GM18858 (cell line): ENCODE measurements around the gene SNORC.
"Not testable (repeated sequence)": the region's sequence is repeated elsewhere in the genome, so short reads cannot be mapped to it uniquely, and the experiment has no call there.

Source experiments
- ATAC-seq: cut with Tn5 transposase; IDR thresholded peaks from one replicate; pipeline ENCODE4 v1.9.1; 2021; ENCODE audit not compliant: unreplicated experiment

Gene SNORC

DNA sequence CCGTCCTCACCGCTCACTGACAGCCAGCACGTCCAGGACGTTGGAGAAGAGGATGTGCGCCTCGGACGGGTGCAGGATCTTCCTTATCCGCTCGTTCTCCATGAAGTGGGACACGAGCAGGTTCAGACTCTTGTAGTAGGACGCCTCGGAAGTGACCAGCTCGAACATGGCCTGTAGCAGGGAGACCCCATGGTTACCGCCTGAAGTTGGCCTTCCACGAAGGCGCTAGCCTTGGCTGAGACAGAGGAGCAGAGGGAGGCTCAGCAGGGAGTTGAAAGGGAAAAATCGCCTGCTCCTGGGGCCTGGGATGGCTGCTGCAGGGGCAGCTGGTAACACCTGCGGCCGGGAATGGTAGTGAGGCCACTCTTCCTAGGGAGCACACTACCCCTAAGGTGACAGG is 24.7 kb downstream of the SNORC start:
- no peak for ATAC-seq

DNA sequence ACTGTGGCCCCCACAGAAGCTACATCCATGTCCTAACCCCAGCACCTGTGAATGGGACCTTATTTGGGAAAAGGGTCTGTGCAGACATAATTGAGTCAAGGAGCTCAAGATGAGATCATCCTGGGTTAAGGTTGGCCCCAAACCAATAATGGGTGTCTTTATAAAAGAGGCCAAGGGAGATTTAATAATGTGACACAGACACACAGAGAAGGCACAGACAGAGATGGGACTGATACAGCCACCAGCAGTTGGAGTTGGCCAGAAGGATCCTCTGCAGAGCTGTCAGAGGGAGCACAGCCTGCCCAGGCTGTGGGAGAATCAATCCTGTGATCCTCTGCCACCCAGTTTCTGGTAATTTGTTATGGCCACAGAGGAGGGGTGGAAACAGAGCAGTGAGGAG is 26.0 kb downstream of the SNORC start:
- ATAC-seq: no peak

DNA sequence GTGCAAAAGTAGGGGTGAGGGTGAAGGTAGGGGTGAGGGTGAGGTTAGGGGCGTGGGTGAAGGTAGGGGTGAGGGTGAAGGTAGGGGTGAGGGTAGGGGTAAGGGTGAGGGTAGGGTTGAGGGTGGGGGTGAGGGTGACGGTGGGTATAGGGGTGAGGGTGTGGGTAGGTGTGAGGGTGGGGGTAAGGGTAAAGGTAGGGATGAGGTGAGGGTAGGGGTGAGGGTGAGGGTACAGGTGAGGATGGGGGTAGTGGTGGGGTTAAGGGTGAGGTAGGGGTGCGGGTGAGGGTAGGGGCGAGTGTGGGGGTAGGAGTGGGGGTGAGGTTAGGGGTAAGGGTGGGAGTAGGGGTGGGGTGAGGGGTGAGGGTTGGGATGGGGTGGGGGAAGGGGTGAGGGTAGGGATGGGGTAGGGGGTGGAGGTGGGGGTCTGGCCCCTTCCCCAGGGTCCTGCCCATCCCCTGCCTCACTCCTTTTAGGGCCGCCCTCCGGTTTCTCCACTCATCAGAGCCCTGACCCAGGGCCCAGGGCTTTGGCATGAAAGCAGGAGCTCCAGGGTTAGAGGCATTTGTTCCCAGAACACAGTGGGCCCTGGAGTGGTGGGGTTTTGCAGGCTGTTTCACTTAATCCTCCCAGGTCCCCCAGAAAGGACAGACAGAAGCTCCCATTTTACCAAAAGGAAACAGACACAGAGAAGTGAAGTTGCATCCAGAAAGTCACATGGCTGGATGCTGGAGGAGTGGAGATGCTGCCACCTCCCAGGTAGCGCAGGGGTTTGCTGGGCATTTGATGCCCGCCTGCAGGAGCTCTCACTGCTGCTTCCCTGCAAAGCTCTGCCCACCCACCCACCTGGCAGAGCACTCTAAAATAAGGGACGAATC is 26.9 kb downstream of the SNORC start:
- ATAC-seq: no peak

DNA sequence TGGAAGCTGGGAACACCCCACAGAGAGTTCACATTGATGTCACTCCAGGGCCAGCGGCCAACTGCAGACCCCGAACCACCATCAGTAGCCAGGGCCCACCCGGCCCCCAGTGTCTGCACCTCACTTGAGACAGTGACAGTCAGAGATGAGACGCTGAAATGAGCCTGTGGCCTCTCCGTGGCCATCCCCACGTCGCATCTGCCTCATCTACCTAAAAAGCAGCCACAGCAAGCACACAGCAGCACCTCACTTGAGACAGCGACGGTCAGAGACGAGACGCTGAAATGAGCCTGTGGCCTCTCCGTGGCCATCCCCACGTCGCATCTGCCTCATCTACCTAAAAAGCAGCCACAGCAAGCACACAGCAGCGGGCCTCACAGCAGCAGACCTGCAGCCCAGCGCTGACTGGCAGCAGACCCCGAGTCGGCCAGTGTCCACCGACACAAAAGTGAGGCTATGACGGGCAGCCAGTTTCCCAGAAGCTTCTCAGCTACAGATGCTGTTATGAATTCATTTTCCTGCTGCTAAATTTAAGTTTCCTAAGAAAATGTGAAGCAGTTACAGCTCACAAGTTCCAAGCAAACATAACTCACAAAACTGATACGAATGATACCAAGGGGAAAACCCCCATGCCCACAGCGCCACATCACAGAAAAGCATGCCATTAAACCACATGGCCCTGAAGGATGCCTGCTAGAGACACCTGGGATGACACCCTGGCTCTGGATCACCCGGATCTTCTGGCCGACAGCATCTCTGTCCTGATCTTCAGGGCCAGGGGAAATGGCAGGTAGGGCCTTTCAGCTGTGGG is 27.7 kb downstream of the SNORC start:
- no peak for ATAC-seq

DNA sequence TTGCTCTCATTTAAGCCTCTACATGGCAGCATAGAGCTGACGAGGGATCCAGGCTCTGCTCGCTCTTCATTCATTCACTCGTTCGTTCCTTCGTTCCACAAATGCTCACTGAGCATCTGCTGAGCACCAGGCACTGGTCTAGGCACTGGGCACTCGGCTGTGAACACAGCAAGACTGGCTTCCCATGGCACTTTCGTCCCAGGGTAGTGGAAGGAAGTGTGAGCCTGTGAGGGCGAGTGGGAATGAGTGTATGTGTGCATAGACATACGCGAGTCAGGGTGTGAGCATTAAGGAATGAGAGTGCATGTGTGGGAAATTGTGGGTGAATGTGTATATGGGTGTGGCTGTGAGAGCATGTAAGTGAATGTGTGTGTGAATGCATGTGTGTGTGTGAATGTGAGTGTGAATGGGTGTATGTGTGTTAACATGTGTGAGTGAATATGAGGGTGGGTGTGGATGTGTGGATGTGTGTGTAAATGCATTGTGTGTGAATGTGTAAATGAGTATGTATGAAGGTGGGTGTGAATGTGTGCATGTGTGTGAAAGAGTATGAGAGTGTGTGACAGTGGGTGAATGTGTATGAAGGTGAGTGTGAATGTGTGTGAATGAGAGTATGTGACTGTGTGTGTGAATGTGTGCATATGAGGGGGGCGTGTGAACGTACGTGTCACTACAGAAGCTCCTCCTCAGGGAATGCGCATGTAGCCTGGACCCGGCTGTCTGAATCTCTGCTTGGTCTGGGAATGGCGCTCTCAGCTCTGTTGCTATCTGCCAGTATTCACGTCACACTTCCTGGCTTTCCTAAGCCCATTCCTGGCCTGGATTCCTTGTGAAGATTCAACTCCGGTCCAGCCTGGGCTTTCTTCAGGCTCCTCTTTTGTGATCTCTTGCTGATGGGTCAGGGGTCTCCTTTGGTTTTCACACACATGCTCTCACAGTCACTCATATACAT is 28.8 kb downstream of the SNORC start:
- no peak for ATAC-seq

DNA sequence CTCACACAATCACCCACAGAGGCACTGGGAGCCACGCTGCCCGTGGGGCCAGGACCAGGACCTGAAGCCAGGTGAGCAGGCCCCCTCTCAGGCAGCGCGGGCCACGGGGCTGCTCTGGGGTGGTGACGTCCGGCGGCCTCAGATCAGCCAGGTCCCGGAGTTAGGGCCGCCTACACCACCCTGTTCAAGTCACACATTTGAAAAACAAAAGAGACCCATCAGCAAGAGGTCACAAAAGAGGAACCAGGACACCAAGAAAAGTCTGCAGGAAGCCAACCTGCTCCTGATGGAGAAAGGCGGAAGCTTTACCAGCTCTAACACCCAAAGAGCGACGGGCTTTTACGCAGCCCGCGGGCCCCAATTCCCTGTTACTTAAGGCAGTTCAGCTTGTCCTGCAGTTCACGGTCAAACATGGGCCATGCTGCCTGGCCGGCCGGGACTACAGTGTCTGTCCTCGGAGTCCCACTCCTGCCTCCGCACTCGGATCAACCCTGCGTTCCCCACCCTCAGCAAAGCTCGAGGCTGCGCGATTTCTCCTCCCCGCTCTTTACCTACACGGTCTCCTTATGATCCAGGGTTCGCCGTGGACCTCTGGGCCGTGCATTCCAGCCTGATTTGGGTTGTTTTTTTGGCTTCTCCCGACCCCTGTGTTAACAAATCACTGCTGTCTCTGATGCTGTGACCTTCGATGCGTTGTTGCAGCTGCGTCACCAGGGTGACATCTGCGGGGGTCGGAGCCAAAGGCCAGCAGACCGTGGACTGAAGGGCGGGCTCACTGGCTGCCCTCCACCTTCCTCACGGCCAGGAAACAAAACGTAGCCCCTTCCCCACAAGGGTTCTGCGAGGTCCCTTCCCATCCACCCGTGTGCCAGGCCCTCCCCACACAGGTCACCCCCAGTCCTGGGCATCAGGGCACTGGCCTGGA is 31.0 kb downstream of the SNORC start:
- ATAC-seq: no peak

DNA sequence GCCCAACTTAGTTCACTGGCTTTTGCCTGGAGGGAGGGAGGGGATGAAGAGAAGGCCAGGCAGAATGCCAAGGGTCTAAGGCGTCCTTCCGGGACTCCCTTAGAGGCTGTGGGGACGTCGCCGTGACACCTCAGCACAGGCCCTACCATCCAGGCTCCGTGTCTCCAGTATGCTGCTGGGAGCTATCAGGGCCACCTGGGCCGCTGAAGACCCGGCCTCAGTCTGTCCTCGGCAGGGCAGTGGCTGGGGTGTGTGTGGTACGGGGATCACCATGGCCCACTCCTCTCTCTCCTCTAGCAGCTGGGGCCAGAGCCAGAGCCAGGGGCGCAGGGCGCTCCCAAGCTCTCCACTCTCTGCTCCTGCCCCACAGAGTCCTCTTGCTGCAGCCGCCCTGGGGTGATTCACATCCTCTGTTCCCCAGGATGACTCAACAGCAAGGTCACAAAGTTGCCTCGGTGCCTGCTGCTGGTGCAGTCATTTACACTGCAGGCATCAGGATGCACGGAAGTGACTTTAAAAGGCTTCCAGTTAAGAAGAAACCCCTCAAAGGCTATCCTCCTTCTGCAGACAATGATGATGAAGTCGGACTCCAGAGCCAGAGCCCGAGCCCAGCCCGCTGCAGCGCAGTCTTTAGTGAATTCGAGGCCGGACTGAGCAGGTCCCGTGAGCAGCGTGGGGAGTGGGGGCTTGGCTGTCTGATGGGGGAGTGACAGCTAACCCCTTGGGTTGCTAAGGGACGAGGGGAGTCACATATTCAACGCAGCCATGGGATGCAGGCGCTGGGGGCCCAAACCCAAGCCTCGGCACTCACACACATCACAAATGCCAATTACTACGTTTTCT is 31.9 kb downstream of the SNORC start:
- no peak for ATAC-seq

DNA sequence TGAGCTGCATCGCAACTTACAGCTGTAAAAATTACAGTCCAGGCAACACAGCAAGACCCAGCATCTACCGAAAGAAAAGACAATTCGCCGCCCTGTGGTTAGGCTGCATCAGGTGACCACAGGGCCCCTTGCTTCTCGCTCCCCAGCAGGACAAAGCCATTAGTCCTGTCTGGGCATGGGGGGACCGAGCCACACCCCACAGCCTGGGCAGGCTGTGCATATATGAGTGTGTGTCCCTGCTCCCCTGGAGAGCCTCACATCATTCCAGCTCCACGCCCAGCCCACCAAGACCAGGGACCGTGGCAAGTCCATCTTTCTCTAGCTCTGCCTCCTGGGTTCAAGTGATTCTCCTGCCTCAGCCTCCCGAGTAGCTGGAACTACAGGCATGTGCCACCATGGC is 33.9 kb downstream of the SNORC start:
- ATAC-seq: no peak

DNA sequence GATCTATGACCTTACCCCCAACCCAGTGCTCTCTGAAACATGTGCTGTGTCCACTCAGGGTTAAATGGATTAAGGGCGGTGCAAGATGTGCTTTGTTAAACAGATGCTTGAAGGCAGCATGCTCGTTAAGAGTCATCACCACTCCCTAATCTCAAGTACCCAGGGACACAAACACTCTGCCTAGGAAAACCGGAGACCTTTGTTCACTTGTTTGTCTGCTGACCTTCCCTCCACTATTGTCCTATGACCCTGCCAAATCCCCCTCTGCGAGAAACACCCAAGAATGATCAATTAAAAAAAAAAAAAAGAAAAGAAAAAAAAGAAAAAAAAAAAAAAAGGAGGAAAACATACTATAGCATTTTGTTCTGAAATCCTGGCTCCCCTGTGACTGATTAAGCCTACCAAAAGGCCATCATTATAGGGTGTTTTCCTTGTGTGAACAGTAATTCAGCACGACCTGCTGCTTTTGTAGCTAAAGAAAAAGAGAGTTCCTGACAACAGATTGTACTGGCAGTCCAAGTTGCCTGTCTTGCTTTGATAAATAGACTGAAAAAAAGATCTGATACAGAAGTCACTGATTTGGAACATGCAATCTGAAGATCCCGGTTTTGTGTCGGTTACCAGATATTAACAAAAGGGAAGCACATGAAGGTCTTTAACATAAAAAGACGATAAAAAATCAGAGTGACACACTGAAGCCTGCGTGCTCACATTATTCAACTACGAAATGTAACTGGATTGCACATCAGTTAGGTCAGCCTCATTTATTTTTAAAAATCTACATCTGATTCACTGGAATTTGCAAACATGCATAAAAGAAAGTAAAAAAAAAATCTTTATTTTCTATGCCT is 37.0 kb downstream of the SNORC start:
- ATAC-seq: not testable (repeated sequence)

DNA sequence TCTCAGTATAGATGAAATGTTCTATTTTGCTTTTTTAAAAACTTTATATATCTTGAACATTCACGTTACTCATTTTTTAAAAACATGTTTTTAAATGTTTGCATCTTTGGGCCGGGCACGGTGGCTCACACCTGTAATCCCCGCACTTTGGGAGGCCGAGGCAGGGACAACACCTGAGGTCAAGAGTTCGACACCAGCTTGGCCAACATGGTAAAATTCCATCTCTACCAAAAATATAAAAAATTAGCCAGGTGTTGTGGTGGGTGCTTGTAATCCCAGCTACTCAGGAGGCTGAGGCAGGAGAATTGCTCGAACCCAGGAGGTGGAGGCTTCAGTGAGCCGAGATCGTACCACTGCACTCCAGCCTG is 37.6 kb downstream of the SNORC start:
- not testable (repeated sequence) for ATAC-seq

DNA sequence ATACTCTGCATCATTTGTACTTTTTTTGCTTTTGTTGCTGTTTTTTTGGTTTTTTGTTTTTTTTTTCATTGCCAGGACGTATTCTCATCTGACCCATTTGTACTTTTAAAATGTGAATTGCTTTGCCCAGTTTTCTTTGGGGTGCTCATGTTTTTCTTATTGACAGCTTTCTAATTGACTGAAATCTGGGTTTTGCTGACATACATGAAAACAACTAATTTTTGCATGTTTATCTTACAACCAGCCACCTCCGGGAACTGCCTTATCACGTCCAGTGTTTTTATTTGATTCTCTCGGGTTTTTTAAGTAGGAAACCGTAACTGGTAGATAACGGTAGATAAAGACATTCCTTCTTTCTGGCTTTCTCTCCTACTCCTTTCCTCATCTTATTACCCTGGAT is 38.6 kb downstream of the SNORC start:
- no peak for ATAC-seq

DNA sequence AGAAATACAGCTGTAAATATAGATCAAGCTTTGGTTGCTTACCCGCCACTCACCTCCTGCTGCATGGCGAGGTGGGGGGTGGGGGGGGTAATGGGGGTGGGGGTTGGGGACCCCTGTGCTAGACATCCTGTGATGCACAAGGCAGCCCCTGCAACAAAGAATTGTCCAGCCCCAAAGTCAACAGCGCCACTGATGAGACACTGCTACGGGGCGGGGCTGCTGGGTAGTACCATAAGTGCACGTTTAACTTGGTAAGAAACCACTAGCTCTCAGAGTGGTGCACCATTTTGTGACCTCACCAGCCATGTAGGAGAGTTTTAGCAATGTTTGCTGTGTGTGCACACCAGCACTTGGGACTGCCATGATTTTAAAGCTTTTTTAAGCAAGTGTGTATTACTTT is 40.3 kb downstream of the SNORC start:
- ATAC-seq: no peak

DNA sequence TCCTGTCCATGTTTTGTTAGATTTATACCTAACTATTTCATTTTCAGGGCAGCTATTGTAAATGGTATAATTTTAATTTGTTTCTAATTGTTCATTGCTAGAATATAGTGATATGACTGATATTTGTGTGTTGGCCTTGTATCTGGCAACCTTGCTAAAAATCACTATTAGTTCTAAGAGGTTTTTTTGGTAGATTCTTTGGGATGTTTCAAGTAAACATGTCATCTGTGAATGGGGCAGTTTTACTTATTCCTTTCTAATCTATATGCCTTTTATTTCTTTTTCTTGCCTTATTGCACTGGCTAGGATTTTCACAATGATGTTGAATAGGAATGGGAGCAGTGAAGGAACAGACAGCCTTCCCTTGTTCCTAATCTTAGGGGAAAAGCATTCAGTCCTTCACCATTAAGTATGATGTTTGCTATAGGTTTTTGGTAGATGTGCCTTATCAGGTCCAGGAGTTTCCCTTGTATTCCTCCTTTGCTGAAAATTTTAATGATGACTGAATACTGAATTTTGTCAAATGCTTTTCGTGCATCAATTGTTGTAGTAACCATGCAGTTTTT is 41.7 kb downstream of the SNORC start:
- no peak for ATAC-seq

DNA sequence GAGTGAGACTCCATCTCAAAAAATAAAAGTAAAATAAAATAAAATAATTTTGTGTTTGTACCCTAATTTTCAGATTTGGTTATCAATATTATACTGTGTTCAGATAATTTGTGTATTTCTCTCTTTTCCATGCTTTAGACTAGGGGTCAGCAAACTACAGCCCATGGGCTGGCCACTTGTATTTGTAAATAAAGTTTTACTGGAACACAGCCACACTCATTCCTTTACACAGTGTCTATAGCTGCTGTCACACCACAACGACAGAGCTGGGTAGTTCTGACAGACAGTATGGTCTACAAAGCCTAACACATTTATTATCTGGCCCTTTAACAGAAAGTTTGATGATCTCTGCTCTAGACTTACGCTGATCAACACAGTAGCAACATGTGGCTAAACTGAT is 43.8 kb downstream of the SNORC start:
- ATAC-seq: no peak

DNA sequence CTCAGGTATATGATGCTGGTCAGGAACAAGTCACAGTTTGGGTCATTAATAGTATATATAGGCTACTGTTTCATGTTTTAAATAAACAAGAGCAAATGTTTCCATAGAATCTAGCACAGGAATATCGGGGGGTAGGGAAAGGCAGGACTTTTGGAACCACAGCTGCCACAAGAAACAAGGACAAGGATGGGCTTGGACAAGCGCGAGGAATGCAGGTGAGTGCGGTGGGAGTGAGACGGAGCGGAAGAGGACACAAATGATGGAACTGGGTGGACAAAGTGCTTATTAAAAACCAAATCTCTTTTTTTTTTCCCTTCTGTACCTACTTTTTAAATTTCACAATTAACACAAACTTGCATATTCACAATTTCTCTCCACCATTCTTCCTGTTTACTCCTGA is 49.1 kb downstream of the SNORC start:
- no peak for ATAC-seq

DNA sequence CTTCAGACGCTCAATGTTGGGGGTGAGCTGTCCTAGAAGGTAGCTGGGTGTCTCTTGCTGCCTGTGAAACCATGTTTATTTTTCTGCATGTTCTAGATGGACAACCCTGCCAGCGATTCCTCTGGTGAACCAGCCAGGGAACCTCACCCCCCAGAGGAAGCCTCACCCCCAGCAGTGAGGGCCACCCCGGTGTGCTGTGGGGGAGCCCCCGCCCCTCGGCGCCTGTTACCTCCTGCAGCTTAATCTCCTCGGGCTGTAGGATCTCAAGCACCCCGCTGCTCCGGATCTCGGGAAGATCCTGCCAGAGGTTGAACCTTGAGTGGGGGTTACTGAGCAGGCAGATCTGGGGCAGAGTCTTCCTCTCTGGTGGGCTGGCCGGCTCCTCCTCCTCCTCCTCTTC is 50.0 kb downstream of the SNORC start:
- ATAC-seq: no peak

DNA sequence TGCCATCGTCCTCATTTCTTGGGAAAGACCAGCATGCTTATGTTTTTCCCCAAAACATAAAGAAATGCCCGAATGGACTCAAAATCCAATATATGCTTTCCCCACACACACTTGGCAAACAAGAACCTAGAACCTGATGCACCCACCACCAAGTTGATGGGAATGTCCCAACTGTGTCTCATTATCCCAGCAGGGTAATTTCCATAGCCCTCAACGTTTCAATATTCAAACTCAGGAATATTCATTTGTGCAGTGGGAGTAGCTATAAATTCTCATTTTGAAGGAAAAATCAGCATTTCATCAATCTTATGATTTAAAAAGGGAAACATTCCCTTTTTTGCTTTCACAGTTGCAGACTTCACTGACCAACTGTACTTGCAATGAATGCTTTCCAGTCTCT is 50.7 kb downstream of the SNORC start:
- ATAC-seq: no peak

DNA sequence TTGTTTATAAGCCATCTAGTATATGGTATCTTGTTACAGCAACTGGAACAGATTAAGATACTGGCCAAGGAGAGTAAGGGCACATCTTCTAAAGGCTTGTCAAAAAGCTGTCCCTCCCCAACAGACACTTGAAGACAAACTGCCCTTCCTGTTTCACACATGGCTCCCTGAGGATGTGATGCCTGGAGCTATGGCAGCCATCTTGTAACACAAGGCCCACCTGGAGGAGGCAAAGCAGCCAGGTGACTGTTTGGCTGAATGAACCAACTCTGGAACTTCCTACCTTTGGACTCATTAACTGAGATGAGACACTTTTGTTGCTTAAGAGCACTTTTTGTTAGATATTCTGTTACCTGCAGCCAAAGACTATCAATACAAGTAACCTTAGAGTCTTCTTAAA is 54.4 kb downstream of the SNORC start:
- no peak for ATAC-seq
